OCI-LY1 (cell line): ENCODE measurements around the gene PAPOLB.

Experiments used
- EZH2 ChIP-seq: fragments of 200-600 bp; sonication (generic), shearing (Covaris generic); IDR thresholded peaks from 2 replicates; pipeline ENCODE4 v1.8.0; 2017; ENCODE audit warnings: borderline replicate concordance, mixed run types, mild to moderate bottlenecking, antibody characterized with exemption, low read length, moderate library complexity, mixed read lengths
- TF ChIP-seq, protein P1 (sequence below): fragments of 200-600 bp; sonication (generic), shearing (Covaris generic); IDR thresholded peaks from 2 replicates; pipeline ENCODE4 v1.5.1; 2017; ENCODE audit warnings: mild to moderate bottlenecking, antibody characterized with exemption, low read length, moderate library complexity, mixed read lengths

DNA sequence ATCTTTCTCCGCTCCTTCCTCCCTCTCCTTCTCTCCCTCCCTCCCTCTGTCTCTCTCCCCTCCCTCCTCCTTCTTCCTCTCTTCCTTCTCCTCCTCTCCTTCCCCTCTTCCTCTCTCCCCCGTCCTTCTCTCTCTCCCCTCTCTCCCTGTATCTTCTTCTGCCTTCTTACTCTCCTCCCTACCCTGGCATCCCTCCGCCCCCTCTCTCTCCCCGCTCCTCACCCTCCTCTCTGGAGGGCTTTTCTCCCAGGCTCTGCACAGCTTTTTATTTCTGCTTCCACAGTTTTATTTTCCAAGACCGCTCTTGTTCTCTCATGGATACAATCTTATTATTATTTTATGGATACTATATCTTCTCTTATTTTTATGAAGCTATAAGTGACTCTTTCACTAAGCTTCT is 53.8 kb downstream of the PAPOLB start:
- TF ChIP-seq, protein P1, sequence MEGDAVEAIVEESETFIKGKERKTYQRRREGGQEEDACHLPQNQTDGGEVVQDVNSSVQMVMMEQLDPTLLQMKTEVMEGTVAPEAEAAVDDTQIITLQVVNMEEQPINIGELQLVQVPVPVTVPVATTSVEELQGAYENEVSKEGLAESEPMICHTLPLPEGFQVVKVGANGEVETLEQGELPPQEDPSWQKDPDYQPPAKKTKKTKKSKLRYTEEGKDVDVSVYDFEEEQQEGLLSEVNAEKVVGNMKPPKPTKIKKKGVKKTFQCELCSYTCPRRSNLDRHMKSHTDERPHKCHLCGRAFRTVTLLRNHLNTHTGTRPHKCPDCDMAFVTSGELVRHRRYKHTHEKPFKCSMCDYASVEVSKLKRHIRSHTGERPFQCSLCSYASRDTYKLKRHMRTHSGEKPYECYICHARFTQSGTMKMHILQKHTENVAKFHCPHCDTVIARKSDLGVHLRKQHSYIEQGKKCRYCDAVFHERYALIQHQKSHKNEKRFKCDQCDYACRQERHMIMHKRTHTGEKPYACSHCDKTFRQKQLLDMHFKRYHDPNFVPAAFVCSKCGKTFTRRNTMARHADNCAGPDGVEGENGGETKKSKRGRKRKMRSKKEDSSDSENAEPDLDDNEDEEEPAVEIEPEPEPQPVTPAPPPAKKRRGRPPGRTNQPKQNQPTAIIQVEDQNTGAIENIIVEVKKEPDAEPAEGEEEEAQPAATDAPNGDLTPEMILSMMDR = no peak
- no peak for TF ChIP-seq EZH2
